ENCODE measurements around the gene GPR132. TPM values are rescaled to one million over a fixed set of nuclear protein-coding genes. Genes with fewer than 3 reads are reported as not detected.

Gene GPR132
- total and polyA plus RNA-seq, 5 donors from 2014 or later, result 8.8 to 94.5 (median 17.1) TPM

GRCh38 chr14:105018414-105018813 is 46.8 kb downstream of the GPR132 start:
- peak overlapping the region in 2 of 3 donors; percentile 32 to 44 for H3K27ac Mint-ChIP-seq
- Histone ChIP-seq H3K27me3 (ENCODE audit: control insufficient read depth, insufficient read depth, low read length) (no peaks in the 10 kb centered on the region), H3K4me1 (ENCODE audit: control insufficient read depth, insufficient read depth, low read length, poor library complexity, severe bottlenecking) (peaks cover 62% of the 10 kb centered on the region), H3K27ac (ENCODE audit: insufficient read depth, low read length, poor library complexity, severe bottlenecking) (no peak overlapping the region), H3K36me3 (ENCODE audit: control insufficient read depth, insufficient read depth, low read length) (no peaks in the 10 kb centered on the region), H3K9me3 (ENCODE audit: control insufficient read depth in 2 of 2, low read length in 2 of 2) (no peaks in the 10 kb centered on the region), H3K4me3 (ENCODE audit: low read depth, low read length) (peak overlapping the region; percentile 26)
- H3K4me1 Mint-ChIP-seq, result peaks cover 29 to 84% (median 61%) of the 10 kb centered on the region in 4 donors
- peak overlapping the region; percentile 91 to 96 (median 92) for H3K4me3 Mint-ChIP-seq
- DNase-seq (no peak), ATAC-seq (ENCODE audit: low read depth in 2 of 2) (no peak)
- H3K9me3 Mint-ChIP-seq, result peaks cover 0 to 1% (median 0%) of the 10 kb centered on the region in 7 donors
- H3K27me3 Mint-ChIP-seq, result peaks cover 6% of the 10 kb centered on the region
- peaks cover 10% of the 10 kb centered on the region for H3K36me3 Mint-ChIP-seq

- Histone ChIP-seq H3K4me3 (ENCODE audit: low read depth, low read length) (peak overlapping the region; percentile 26), H3K4me1 (ENCODE audit: control insufficient read depth, insufficient read depth, low read length, poor library complexity, severe bottlenecking) (peaks cover 63% of the 10 kb centered on the region), H3K36me3 (ENCODE audit: control insufficient read depth, insufficient read depth, low read length) (peaks cover 9% of the 10 kb centered on the region), H3K27me3 (ENCODE audit: control insufficient read depth, insufficient read depth, low read length) (no peaks in the 10 kb centered on the region), H3K9me3 (ENCODE audit: control insufficient read depth in 2 of 2, low read length in 2 of 2) (no peaks in the 10 kb centered on the region), H3K27ac (ENCODE audit: insufficient read depth, low read length, poor library complexity, severe bottlenecking) (peak overlapping the region; percentile 66)
- Mint-ChIP-seq H3K4me3 (peak overlapping the region; percentile 39 to 83 (median 66)), H3K36me3 (peaks cover 13% of the 10 kb centered on the region), H3K27me3 (no peaks in the 10 kb centered on the region), H3K4me1 (peaks cover 20 to 82% (median 54%) of the 10 kb centered on the region in 4 donors), H3K27ac (peak overlapping the region; percentile 40 to 87 (median 87)), H3K9me3 (peaks cover 0 to 1% (median 0%) of the 10 kb centered on the region in 7 donors)
- DNase-seq (no peak), ATAC-seq (ENCODE audit: low read depth in 2 of 2) (no peak)
These were observed 49.3 kb downstream of the GPR132 start for GRCh38 chr14:105015905-105016304.

GRCh38 chr14:105015242-105015641 is 50.0 kb downstream of the GPR132 start:
- no peaks in the 10 kb centered on the region for H3K9me3 ChIP-seq (ENCODE audit: control insufficient read depth in 2 of 2, low read length in 2 of 2)
- peak overlapping the region; percentile 26 to 83 (median 67) for H3K4me3 Mint-ChIP-seq
- peak overlapping the region; percentile 53 for H3K4me3 ChIP-seq (ENCODE audit: low read depth, low read length)
- H3K27ac Mint-ChIP-seq, result peak overlapping the region; percentile 87 to 90 (median 87)
- peaks cover 13% of the 10 kb centered on the region for H3K36me3 Mint-ChIP-seq
- no peak for ATAC-seq (ENCODE audit: low read depth in 2 of 2)
- H3K9me3 Mint-ChIP-seq, result peaks cover 0 to 1% (median 0%) of the 10 kb centered on the region in 7 donors
- DNase-seq, result no peak
- peak overlapping the region; percentile 66 for H3K27ac ChIP-seq (ENCODE audit: insufficient read depth, low read length, poor library complexity, severe bottlenecking)
- H3K4me1 Mint-ChIP-seq, result peaks cover 20 to 82% (median 53%) of the 10 kb centered on the region in 4 donors
- peaks cover 16% of the 10 kb centered on the region for H3K36me3 ChIP-seq (ENCODE audit: control insufficient read depth, insufficient read depth, low read length)
- no peaks in the 10 kb centered on the region for H3K27me3 ChIP-seq (ENCODE audit: control insufficient read depth, insufficient read depth, low read length)
- H3K4me1 ChIP-seq (ENCODE audit: control insufficient read depth, insufficient read depth, low read length, poor library complexity, severe bottlenecking), result peaks cover 63% of the 10 kb centered on the region
- H3K27me3 Mint-ChIP-seq, result no peaks in the 10 kb centered on the region

- H3K9me3 Mint-ChIP-seq, result peaks cover 0 to 1% (median 0%) of the 10 kb centered on the region in 7 donors
- H3K27me3 Mint-ChIP-seq, result no peaks in the 10 kb centered on the region
- Histone ChIP-seq H3K27ac (ENCODE audit: insufficient read depth, low read length, poor library complexity, severe bottlenecking) (peak overlapping the region; percentile 66), H3K4me3 (ENCODE audit: low read depth, low read length) (peak overlapping the region; percentile 53), H3K9me3 (ENCODE audit: control insufficient read depth in 2 of 2, low read length in 2 of 2) (no peaks in the 10 kb centered on the region), H3K27me3 (ENCODE audit: control insufficient read depth, insufficient read depth, low read length) (no peaks in the 10 kb centered on the region), H3K36me3 (ENCODE audit: control insufficient read depth, insufficient read depth, low read length) (peaks cover 22% of the 10 kb centered on the region), H3K4me1 (ENCODE audit: control insufficient read depth, insufficient read depth, low read length, poor library complexity, severe bottlenecking) (peaks cover 56% of the 10 kb centered on the region)
- ATAC-seq (ENCODE audit: low read depth in 2 of 2) (no peak), DNase-seq (no peak)
- H3K36me3 Mint-ChIP-seq, result peaks cover 17% of the 10 kb centered on the region
- H3K4me1 Mint-ChIP-seq, result peaks cover 20 to 76% (median 50%) of the 10 kb centered on the region in 4 donors
- peak overlapping the region; percentile 87 to 90 (median 87) for H3K27ac Mint-ChIP-seq
- H3K4me3 Mint-ChIP-seq, result peak overlapping the region in 3 of 4 donors; percentile 19 to 83 (median 71)
These were observed 50.6 kb downstream of the GPR132 start for GRCh38 chr14:105014631-105015030.

GRCh38 chr14:105014032-105014431 is 51.2 kb downstream of the GPR132 start:
- peaks cover 21% of the 10 kb centered on the region for H3K36me3 Mint-ChIP-seq
- Histone ChIP-seq H3K4me3 (ENCODE audit: low read depth, low read length) (peak overlapping the region; percentile 13), H3K9me3 (ENCODE audit: control insufficient read depth in 2 of 2, low read length in 2 of 2) (no peaks in the 10 kb centered on the region), H3K36me3 (ENCODE audit: control insufficient read depth, insufficient read depth, low read length) (peaks cover 27% of the 10 kb centered on the region), H3K27ac (ENCODE audit: insufficient read depth, low read length, poor library complexity, severe bottlenecking) (peak overlapping the region; percentile 66), H3K4me1 (ENCODE audit: control insufficient read depth, insufficient read depth, low read length, poor library complexity, severe bottlenecking) (peaks cover 50% of the 10 kb centered on the region), H3K27me3 (ENCODE audit: control insufficient read depth, insufficient read depth, low read length) (no peaks in the 10 kb centered on the region)
- peak overlapping the region in 3 of 4 donors; percentile 11 to 83 (median 65) for H3K4me3 Mint-ChIP-seq
- DNase-seq, result no peak
- no peak for ATAC-seq (ENCODE audit: low read depth in 2 of 2)
- H3K27ac Mint-ChIP-seq, result peak overlapping the region; percentile 87 to 90 (median 87)
- no peaks in the 10 kb centered on the region for H3K27me3 Mint-ChIP-seq
- H3K4me1 Mint-ChIP-seq, result peaks cover 20 to 70% (median 45%) of the 10 kb centered on the region in 4 donors
- H3K9me3 Mint-ChIP-seq, result peaks cover 0 to 1% (median 0%) of the 10 kb centered on the region in 7 donors

- Histone ChIP-seq H3K27me3 (ENCODE audit: control insufficient read depth, insufficient read depth, low read length) (no peaks in the 10 kb centered on the region), H3K4me1 (ENCODE audit: control insufficient read depth, insufficient read depth, low read length, poor library complexity, severe bottlenecking) (peaks cover 43% of the 10 kb centered on the region), H3K9me3 (ENCODE audit: control insufficient read depth in 2 of 2, low read length in 2 of 2) (no peaks in the 10 kb centered on the region), H3K4me3 (ENCODE audit: low read depth, low read length) (peak overlapping the region; percentile 13), H3K36me3 (ENCODE audit: control insufficient read depth, insufficient read depth, low read length) (peaks cover 28% of the 10 kb centered on the region), H3K27ac (ENCODE audit: insufficient read depth, low read length, poor library complexity, severe bottlenecking) (no peak overlapping the region)
- Mint-ChIP-seq H3K27ac (peak overlapping the region in 2 of 3 donors; percentile 82 to 87), H3K4me3 (peak overlapping the region in 2 of 4 donors; percentile 34 to 83), H3K27me3 (no peaks in the 10 kb centered on the region), H3K9me3 (peaks cover 0 to 1% (median 0%) of the 10 kb centered on the region in 7 donors), H3K4me1 (peaks cover 20 to 63% (median 41%) of the 10 kb centered on the region in 4 donors), H3K36me3 (peaks cover 21% of the 10 kb centered on the region)
- ATAC-seq (ENCODE audit: low read depth in 2 of 2) (no peak), DNase-seq (no peak)
These were observed 52.0 kb downstream of the GPR132 start for GRCh38 chr14:105013150-105013785.

- Histone ChIP-seq H3K27ac (ENCODE audit: insufficient read depth, low read length, poor library complexity, severe bottlenecking) (no peak overlapping the region), H3K4me1 (ENCODE audit: control insufficient read depth, insufficient read depth, low read length, poor library complexity, severe bottlenecking) (peaks cover 39% of the 10 kb centered on the region), H3K27me3 (ENCODE audit: control insufficient read depth, insufficient read depth, low read length) (no peaks in the 10 kb centered on the region), H3K4me3 (ENCODE audit: low read depth, low read length) (no peak overlapping the region), H3K36me3 (ENCODE audit: control insufficient read depth, insufficient read depth, low read length) (peaks cover 34% of the 10 kb centered on the region), H3K9me3 (ENCODE audit: control insufficient read depth in 2 of 2, low read length in 2 of 2) (no peaks in the 10 kb centered on the region)
- Mint-ChIP-seq H3K4me3 (peak overlapping the region in 2 of 4 donors; percentile 11 to 25), H3K27me3 (no peaks in the 10 kb centered on the region), H3K4me1 (peaks cover 20 to 55% (median 37%) of the 10 kb centered on the region in 4 donors), H3K27ac (peak overlapping the region in 2 of 3 donors; percentile 31 to 87), H3K9me3 (peaks cover 0 to 1% (median 0%) of the 10 kb centered on the region in 7 donors), H3K36me3 (peaks cover 21% of the 10 kb centered on the region)
- ATAC-seq (ENCODE audit: low read depth in 2 of 2), result no peak
- no peak for DNase-seq
These were observed 52.9 kb downstream of the GPR132 start for GRCh38 chr14:105012171-105012985.
